Gastroesophageal sphincter (tissue), 2 donors: ENCODE results near the gene AIG1.

Experiments used
- EP300 ChIP-seq: sonication (generic); formaldehyde crosslinking; IDR thresholded peaks from one replicate; pipeline ENCODE4 v1.6.1; 2017; ENCODE audit warnings: antibody characterized with exemption, mild to moderate bottlenecking
- POLR2A ChIP-seq, 2 donors: fragments of 450-650 bp; IDR thresholded peaks; one replicate each; pipeline ENCODE4 v1.6.1; 2017; ENCODE audit warnings: antibody characterized with exemption in 2 of 2, mild to moderate bottlenecking in 2 of 2, moderate library complexity in 1 of 2

- no peak for TF ChIP-seq EP300
- no peak for TF ChIP-seq POLR2A (IDR thresholded peaks at IDR 0.05)
Measured at GRCh38 chr6:143288923-143289322, 228.2 kb downstream of the AIG1 start.
